Neuronal stem cell (in vitro differentiated cells): ENCODE data around the gene DDX1.

Experiments
- DNase-seq: peaks from one replicate; pipeline ENCODE4 v3.0.0-alpha.2; 2013; ENCODE audit warnings: low spot score
- H2AFZ ChIP-seq: one replicate; pipeline ENCODE4 v1.6.1; 2013; ENCODE audit warnings: mild to moderate bottlenecking, low read length, inconsistent platforms
- H2AK5ac ChIP-seq: 2 replicates; pipeline ENCODE4 v1.6.1; 2013; ENCODE audit warnings: low read depth, mild to moderate bottlenecking, inconsistent platforms, low read length, moderate library complexity, mixed read lengths
- H2BK120ac ChIP-seq: 2 replicates; pipeline ENCODE4 v1.6.1; 2013; ENCODE audit warnings: low read depth, mild to moderate bottlenecking, inconsistent platforms, low read length, moderate library complexity, mixed read lengths
- H2BK12ac ChIP-seq: one replicate; pipeline ENCODE4 v1.6.1; 2013; ENCODE audit warnings: low read length, inconsistent platforms
- H2BK15ac ChIP-seq: 2 replicates; pipeline ENCODE4 v1.6.1; 2013; ENCODE audit warnings: mild to moderate bottlenecking, low read length, inconsistent platforms, mixed read lengths
- H2BK5ac ChIP-seq: one replicate; pipeline ENCODE4 v1.6.1; 2013; ENCODE audit warnings: inconsistent platforms, mild to moderate bottlenecking, low read length, moderate library complexity
- H3K14ac ChIP-seq: one replicate; pipeline ENCODE4 v1.6.1; 2013; ENCODE audit warnings: low read length, inconsistent platforms
- H3K18ac ChIP-seq: 2 replicates; pipeline ENCODE4 v1.6.1; 2013; ENCODE audit warnings: low read length, inconsistent platforms
- H3K23ac ChIP-seq: 2 replicates; pipeline ENCODE4 v1.6.1; 2013; ENCODE audit warnings: low read depth, mild to moderate bottlenecking, mixed read lengths, low read length, inconsistent platforms; ENCODE audit not compliant: poor library complexity
- H3K27ac ChIP-seq: replicated peaks from 3 replicates; pipeline ENCODE4 v1.5.1; 2013; ENCODE audit warnings: low read length, inconsistent platforms
- H3K27me3 ChIP-seq, 3 experiments: 2 replicates each; pipeline ENCODE4 v1.6.1; 2013; ENCODE audit warnings: low read length in 3 of 3, mild to moderate bottlenecking in 2 of 3, inconsistent platforms in 1 of 3, low read depth in 1 of 3, mixed read lengths in 1 of 3, moderate library complexity in 1 of 3; ENCODE audit not compliant: control insufficient read depth in 3 of 3, insufficient read depth in 3 of 3
- H3K36me3 ChIP-seq, 2 donors: replicated peaks in 1 of 2; 2 replicates each; pipeline ENCODE4 v1.6.1; 2013; ENCODE audit warnings: low read length in 2 of 2; ENCODE audit not compliant: control insufficient read depth in 2 of 2, insufficient read depth in 2 of 2
- H3K4ac ChIP-seq: 2 replicates; pipeline ENCODE4 v1.6.1; 2013; ENCODE audit warnings: inconsistent platforms, mild to moderate bottlenecking, low read length, moderate library complexity
- H3K4me1 ChIP-seq, 2 donors: 1 replicate in 1 of 2; 2 replicates in 1 of 2; pipeline ENCODE4 v1.6.1; 2013; ENCODE audit warnings: low read length in 2 of 2, low read depth in 1 of 2; ENCODE audit not compliant: control insufficient read depth in 2 of 2, insufficient read depth in 1 of 2
- H3K4me2 ChIP-seq: one replicate; pipeline ENCODE4 v1.6.1; 2013; ENCODE audit warnings: mild to moderate bottlenecking, low read length, inconsistent platforms; ENCODE audit not compliant: insufficient read depth, poor library complexity, severe bottlenecking
- H3K4me3 ChIP-seq, 2 donors: 2 replicates each; pipeline ENCODE4 v1.5.1; 2013; ENCODE audit warnings: low read length in 2 of 2, mild to moderate bottlenecking in 2 of 2, inconsistent platforms in 1 of 2, moderate library complexity in 1 of 2
- H3K79me1 ChIP-seq: one replicate; pipeline ENCODE4 v1.6.1; 2013; ENCODE audit warnings: low read depth, mild to moderate bottlenecking, inconsistent platforms, low read length, moderate library complexity
- H3K9ac ChIP-seq: one replicate; pipeline ENCODE4 v1.6.1; 2013; ENCODE audit warnings: mild to moderate bottlenecking, low read depth, low read length, inconsistent platforms; ENCODE audit not compliant: poor library complexity
- H3K9me3 ChIP-seq, 2 donors: replicated peaks in 1 of 2; 2 replicates each; pipeline versions ENCODE3 to v1.6.1; 2013; ENCODE audit warnings: low read length in 2 of 2, mild to moderate bottlenecking in 2 of 2, inconsistent platforms in 1 of 2, low read depth in 1 of 2, mixed read lengths in 1 of 2, moderate library complexity in 1 of 2; ENCODE audit not compliant: control insufficient read depth in 2 of 2, insufficient read depth in 1 of 2
- H4K8ac ChIP-seq: one replicate; pipeline ENCODE4 v1.6.1; 2013; ENCODE audit warnings: low read depth, mild to moderate bottlenecking, inconsistent platforms, low read length, moderate library complexity
- H4K91ac ChIP-seq: one replicate; pipeline ENCODE4 v1.6.1; 2013; ENCODE audit warnings: low read length, low read depth, mild to moderate bottlenecking, inconsistent platforms; ENCODE audit not compliant: poor library complexity
- WGBS, 2 donors: extraction: QIAGEN DNeasy Blood & Tissue Kit; methylation state at CpG; one replicate each; pipeline ENCODE4 v1.1.7; 2013; ENCODE audit warnings: missing lambda C conversion rate in 2 of 2, mixed read lengths in 1 of 2; ENCODE audit not compliant: insufficient read length in 2 of 2, insufficient replicate concordance in 1 of 2; ENCODE audit errors: extremely low coverage in 2 of 2; 5-methylcytosine and 5-hydroxymethylcytosine counted together

DDX1 gene

GRCh38 chr2:15577071-15577735, 14.5 kb upstream of the DDX1 start:
- Histone ChIP-seq H3K27me3 (no peaks in the 10 kb centered on the region), H3K9me3 (no peaks in the 10 kb centered on the region), H2AK5ac (no peak overlapping the region), H2BK12ac (no peak overlapping the region), H2BK15ac (peak overlapping the region; percentile 6), H2AFZ (no peak overlapping the region), H2BK5ac (no peak overlapping the region), H3K23ac (no peak overlapping the region), H3K36me3 (no peaks in the 10 kb centered on the region), H4K8ac (no peak overlapping the region), H3K79me1 (no peaks in the 10 kb centered on the region), H3K18ac (no peak overlapping the region), H3K14ac (no peak overlapping the region), H3K4ac (no peak overlapping the region), H4K91ac (no peak overlapping the region), H3K4me1 (peaks cover 0 to 2% of the 10 kb centered on the region in 2 donors), H3K27ac (no peak overlapping the region), H3K4me3 (no peak overlapping the region), H3K4me2 (no peak overlapping the region), H2BK120ac (no peak overlapping the region), H3K9ac (no peak overlapping the region)
- DNase-seq = peak; percentile 84
- WGBS, 2 donors = no CpG with 5 or more reads among the region's 7 CpGs

DNA sequence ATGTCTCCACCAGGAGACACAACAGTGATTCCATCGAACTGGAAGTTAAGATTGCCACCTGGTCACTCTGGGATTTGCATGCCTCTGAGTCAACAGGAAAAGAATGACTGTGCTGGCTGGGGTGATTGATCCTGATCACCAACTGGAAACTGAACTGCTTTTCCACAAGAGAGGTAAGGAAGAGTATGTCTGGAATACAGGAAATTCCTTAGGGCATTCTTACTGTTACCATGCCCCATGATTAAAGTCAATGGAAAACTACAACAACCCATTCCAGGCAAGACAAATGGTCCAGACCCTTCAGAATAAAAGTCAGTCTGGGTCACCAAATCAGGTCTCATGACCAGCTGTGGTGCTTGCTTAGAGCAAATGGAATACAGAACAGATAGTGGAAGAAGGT, 12.0 kb upstream of the DDX1 start:
- no peak overlapping the region for H2AK5ac ChIP-seq
- no peak overlapping the region for H4K91ac ChIP-seq
- no CpG with 5 or more reads among the region's 1 CpG for WGBS, 2 donors
- no peak overlapping the region for H3K4me2 ChIP-seq
- no peaks in the 10 kb centered on the region for H3K79me1 ChIP-seq
- no peaks in the 10 kb centered on the region for H3K36me3 ChIP-seq
- H3K9me3 ChIP-seq = no peaks in the 10 kb centered on the region
- no peak overlapping the region for H2AFZ ChIP-seq
- no peak overlapping the region for H3K14ac ChIP-seq
- H3K4ac ChIP-seq = no peak overlapping the region
- no peak overlapping the region for H2BK15ac ChIP-seq
- H2BK12ac ChIP-seq = no peak overlapping the region
- DNase-seq = no peak
- H3K4me1 ChIP-seq = peaks cover 0 to 2% of the 10 kb centered on the region in 2 donors
- no peak overlapping the region for H3K27ac ChIP-seq
- H3K18ac ChIP-seq = no peak overlapping the region
- no peak overlapping the region for H2BK120ac ChIP-seq
- no peak overlapping the region for H3K23ac ChIP-seq
- no peak overlapping the region for H3K4me3 ChIP-seq
- H4K8ac ChIP-seq = no peak overlapping the region
- no peak overlapping the region for H3K9ac ChIP-seq
- H3K27me3 ChIP-seq = no peaks in the 10 kb centered on the region
- no peak overlapping the region for H2BK5ac ChIP-seq

DNA sequence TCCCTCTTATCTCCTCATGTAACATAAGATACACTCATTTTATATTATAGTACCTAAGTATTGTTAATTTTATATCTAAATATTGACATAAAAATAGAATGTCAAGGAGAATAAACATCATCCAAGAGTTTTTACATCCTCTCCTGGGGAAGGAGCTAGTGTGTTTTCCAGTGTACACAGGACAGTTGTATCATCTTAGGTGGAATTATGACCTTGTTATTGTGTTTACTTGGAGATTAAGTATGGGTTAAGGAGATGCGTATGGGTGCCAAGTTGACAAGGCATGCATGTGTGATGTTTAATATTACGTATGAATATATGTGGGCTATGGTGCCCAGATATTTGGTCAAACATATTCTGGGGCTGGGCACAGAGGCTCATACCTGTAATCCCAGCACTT, 11.2 kb upstream of the DDX1 start:
- H2BK5ac ChIP-seq = no peak overlapping the region
- WGBS, 2 donors = 100% methylated on average over 2 of the region's 2 CpGs; no CpG with 5 or more reads in 1 of the 2 donors
- no peak overlapping the region for H3K27ac ChIP-seq
- no peak overlapping the region for H4K91ac ChIP-seq
- no peak overlapping the region for H2BK15ac ChIP-seq
- no peak overlapping the region for H2BK12ac ChIP-seq
- no peak overlapping the region for H3K18ac ChIP-seq
- H4K8ac ChIP-seq = no peak overlapping the region
- no peak overlapping the region for H2BK120ac ChIP-seq
- H3K9ac ChIP-seq = no peak overlapping the region
- H2AFZ ChIP-seq = no peak overlapping the region
- H3K4ac ChIP-seq = no peak overlapping the region
- no peaks in the 10 kb centered on the region for H3K36me3 ChIP-seq
- H3K14ac ChIP-seq = no peak overlapping the region
- H3K9me3 ChIP-seq = peaks cover 0 to 3% of the 10 kb centered on the region in 2 donors
- H3K23ac ChIP-seq = no peak overlapping the region
- no peak overlapping the region for H3K4me3 ChIP-seq
- no peak overlapping the region for H2AK5ac ChIP-seq
- no peaks in the 10 kb centered on the region for H3K79me1 ChIP-seq
- DNase-seq = no peak
- H3K4me2 ChIP-seq = no peak overlapping the region
- no peaks in the 10 kb centered on the region for H3K27me3 ChIP-seq
- H3K4me1 ChIP-seq = peaks cover 0 to 2% of the 10 kb centered on the region in 2 donors

DNA sequence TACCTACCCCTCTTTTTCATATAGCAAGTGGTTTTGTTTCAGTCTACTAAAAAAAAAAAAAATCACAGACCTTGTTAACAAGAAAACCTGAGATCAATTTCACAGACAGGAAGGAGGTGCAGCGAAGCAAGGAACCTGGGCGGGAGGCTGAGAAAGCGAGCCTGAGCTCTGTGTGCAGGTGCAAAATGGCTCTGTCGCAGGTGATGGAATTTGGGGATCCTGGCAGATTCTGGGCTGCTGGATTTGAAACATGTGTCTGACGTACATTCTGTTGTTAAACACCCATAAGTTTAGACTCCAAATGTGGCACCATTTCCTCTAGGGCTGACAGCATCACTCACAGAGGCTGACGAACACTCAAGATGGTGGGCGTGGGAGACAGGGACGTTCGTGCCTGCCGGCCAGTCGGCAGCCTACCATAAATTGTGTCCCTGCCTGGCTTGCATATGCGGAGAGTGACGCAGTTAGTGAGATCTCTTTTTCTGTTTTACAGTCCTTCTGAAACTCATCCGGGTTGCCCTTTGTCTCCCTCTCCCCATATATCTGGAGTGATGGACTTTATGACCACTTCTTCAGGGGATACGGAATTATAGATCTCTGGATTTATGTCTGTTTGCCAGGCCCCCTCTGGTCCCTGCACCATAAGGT, 8.8 kb upstream of the DDX1 start:
- Histone ChIP-seq H2BK12ac (no peak overlapping the region), H3K9me3 (peaks cover 0 to 3% of the 10 kb centered on the region in 2 donors), H3K9ac (no peak overlapping the region), H2BK120ac (no peak overlapping the region), H3K27me3 (no peaks in the 10 kb centered on the region), H3K23ac (no peak overlapping the region), H2BK5ac (no peak overlapping the region), H3K14ac (no peak overlapping the region), H4K91ac (no peak overlapping the region), H3K4me2 (no peak overlapping the region), H2BK15ac (no peak overlapping the region), H2AK5ac (no peak overlapping the region), H2AFZ (no peak overlapping the region), H3K18ac (no peak overlapping the region), H3K4me3 (no peak overlapping the region), H4K8ac (no peak overlapping the region), H3K36me3 (no peaks in the 10 kb centered on the region), H3K4ac (no peak overlapping the region), H3K79me1 (no peaks in the 10 kb centered on the region), H3K4me1 (peaks cover 0 to 2% of the 10 kb centered on the region in 2 donors), H3K27ac (no peak overlapping the region)
- no CpG with 5 or more reads among the region's 15 CpGs for WGBS, 2 donors
- DNase-seq = no peak
